IMR-90 (cell line): ENCODE measurements around the gene PLCH2. TPM values are rescaled to one million over a fixed set of nuclear protein-coding genes. Genes with fewer than 3 reads are reported as not detected.

Source experiments
- ATAC-seq: fragments of 200-7000 bp; cut with Tn5 transposase; 2 replicates; pipeline ENCODE4 v1.9.1; 2020; ENCODE audit warnings: low read depth, mild to moderate bottlenecking, moderate library complexity
- BruUV-seq: library from RNA; stranded (reverse); fragments of 400-500 nt; replicated peaks from 2 replicates; lab custom pipeline; 2021; lab: Mats Ljungman, UMichigan
- CTCF ChIA-PET: fragments of 300-600 bp; formaldehyde crosslinking; extraction: SDS; loops from one replicate; lab custom pipeline; 2021; ENCODE audit warnings: antibody characterized with exemption; lab: Yijun Ruan, JAX
- POLR2A ChIA-PET: fragments of 300-600 bp; sonication (Branson Sonifier 250); formaldehyde crosslinking; loops from one replicate; lab custom pipeline; 2022; ENCODE audit warnings: antibody characterized with exemption; ENCODE audit not compliant: unreplicated experiment; lab: Charles Lee
- DNase-seq: peaks from one replicate; pipeline ENCODE4 v3.0.0; 2013
- H2AFZ ChIP-seq: replicated peaks from 2 replicates; pipeline ENCODE3; 2013; ENCODE audit warnings: low read length, mild to moderate bottlenecking; ENCODE audit not compliant: poor library complexity
- H2AK5ac ChIP-seq: 2 replicates; pipeline ENCODE4 v1.6.1; 2013; ENCODE audit warnings: low read depth, low read length, inconsistent platforms
- H2AK9ac ChIP-seq: replicated peaks from 2 replicates; pipeline ENCODE3; 2013; ENCODE audit warnings: mild to moderate bottlenecking, low read depth, low read length, moderate library complexity; ENCODE audit not compliant: poor library complexity
- H2BK120ac ChIP-seq: 2 replicates; pipeline ENCODE4 v1.6.1; 2013; ENCODE audit warnings: low read depth, low read length, inconsistent platforms
- H2BK15ac ChIP-seq: 3 replicates; pipeline ENCODE4 v1.6.1; 2013; ENCODE audit warnings: low read depth, low read length, inconsistent platforms
- H2BK20ac ChIP-seq: 2 replicates; pipeline ENCODE4 v1.6.1; 2013; ENCODE audit warnings: low read depth, mild to moderate bottlenecking, inconsistent platforms, low read length, moderate library complexity
- H2BK5ac ChIP-seq: 2 replicates; pipeline ENCODE4 v1.6.1; 2013; ENCODE audit warnings: mild to moderate bottlenecking, low read depth, low read length, inconsistent platforms; ENCODE audit not compliant: poor library complexity, severe bottlenecking
- H3K14ac ChIP-seq: replicated peaks from 2 replicates; pipeline ENCODE4 v1.6.1; 2013; ENCODE audit warnings: low read depth, low read length, inconsistent platforms
- H3K18ac ChIP-seq: 2 replicates; pipeline ENCODE4 v1.6.1; 2013; ENCODE audit warnings: low read depth, low read length, control low read depth
- H3K23ac ChIP-seq: 2 replicates; pipeline ENCODE4 v1.6.1; 2013; ENCODE audit warnings: low read depth, low read length, inconsistent platforms
- H3K27ac ChIP-seq: 2 replicates; pipeline ENCODE4 v1.5.1; 2013; ENCODE audit warnings: mild to moderate bottlenecking, control low read depth, low read length; ENCODE audit not compliant: insufficient read depth
- H3K27me3 ChIP-seq: 2 replicates; pipeline ENCODE4 v1.6.1; 2013; ENCODE audit warnings: low read length; ENCODE audit not compliant: control insufficient read depth, insufficient read depth
- H3K36me3 ChIP-seq: 2 replicates; pipeline ENCODE4 v1.6.1; 2013; ENCODE audit warnings: low read length, mixed read lengths; ENCODE audit not compliant: control insufficient read depth, insufficient read depth
- H3K4ac ChIP-seq: 2 replicates; pipeline ENCODE4 v1.6.1; 2013; ENCODE audit warnings: low read depth, low read length, inconsistent platforms
- H3K4me1 ChIP-seq: 2 replicates; pipeline ENCODE4 v1.6.1; 2013; ENCODE audit warnings: low read length, mixed read lengths; ENCODE audit not compliant: control insufficient read depth, insufficient read depth
- H3K4me2 ChIP-seq: 2 replicates; pipeline ENCODE4 v1.6.1; 2013; ENCODE audit warnings: low read depth, mild to moderate bottlenecking, control low read depth, low read length, moderate library complexity
- H3K4me3 ChIP-seq: 2 replicates; pipeline ENCODE4 v1.5.1; 2013; ENCODE audit warnings: low read depth, mild to moderate bottlenecking, control low read depth, low read length, moderate library complexity; ENCODE audit not compliant: insufficient read depth
- H3K56ac ChIP-seq: 2 replicates; pipeline ENCODE4 v1.6.1; 2013; ENCODE audit warnings: low read length, inconsistent platforms; ENCODE audit not compliant: insufficient read depth; ENCODE audit errors: extremely low read depth
- H3K79me1 ChIP-seq, 2 experiments: 2 replicates each; pipeline ENCODE4 v1.6.1; 2013; ENCODE audit warnings: low read length in 2 of 2, inconsistent platforms in 1 of 2, low read depth in 1 of 2
- H3K9ac ChIP-seq: 2 replicates; pipeline ENCODE4 v1.6.1; 2013; ENCODE audit warnings: low read depth, low read length, control low read depth
- H3K9me1 ChIP-seq: 2 replicates; pipeline ENCODE4 v1.6.1; 2013; ENCODE audit warnings: low read length, inconsistent platforms; ENCODE audit not compliant: insufficient read depth
- H3K9me3 ChIP-seq: 2 replicates; pipeline ENCODE4 v1.6.1; 2013; ENCODE audit warnings: low read length; ENCODE audit not compliant: control insufficient read depth, insufficient read depth
- H4K20me1 ChIP-seq: 2 replicates; pipeline ENCODE4 v1.6.1; 2013; ENCODE audit warnings: low read length, inconsistent platforms; ENCODE audit not compliant: insufficient read depth
- H4K5ac ChIP-seq: 2 replicates; pipeline ENCODE4 v1.6.1; 2013; ENCODE audit warnings: mild to moderate bottlenecking, low read depth, low read length, control low read depth
- H4K8ac ChIP-seq, 2 experiments: 2 replicates each; pipeline ENCODE4 v1.6.1; 2013; ENCODE audit warnings: low read depth in 2 of 2, low read length in 2 of 2, control low read depth in 1 of 2, inconsistent platforms in 1 of 2
- H4K91ac ChIP-seq: 2 replicates; pipeline ENCODE4 v1.6.1; 2013; ENCODE audit warnings: low read depth, low read length, inconsistent platforms; ENCODE audit not compliant: insufficient read depth
- BHLHE40 ChIP-seq: fragments of 150-350 bp; IDR thresholded peaks from 2 replicates; pipeline ENCODE4 v1.6.1; 2016; ENCODE audit warnings: mild to moderate bottlenecking, low read depth, low read length
- CHD1 ChIP-seq: IDR thresholded peaks from 2 replicates; pipeline ENCODE4 v1.6.1; 2012; ENCODE audit warnings: low read depth, low read length, improper control_type of control experiment
- CTCF ChIP-seq: conservative IDR thresholded peaks from 2 replicates; pipeline ENCODE4 v1.5.1; 2012; ENCODE audit warnings: mild to moderate bottlenecking, low read depth, low read length, improper control_type of control experiment
- ELK1 ChIP-seq: fragments of 150-350 bp; IDR thresholded peaks from 2 replicates; pipeline ENCODE4 v1.6.1; 2016; ENCODE audit warnings: low read depth, mild to moderate bottlenecking, low read length, moderate library complexity, borderline replicate concordance
- FOS ChIP-seq: fragments of 150-350 bp; IDR thresholded peaks from 2 replicates; pipeline ENCODE4 v1.6.1; 2016; ENCODE audit warnings: low read depth, low read length
- MAFK ChIP-seq: IDR thresholded peaks from 2 replicates; pipeline ENCODE4 v1.6.1; 2012; ENCODE audit warnings: low read depth, low read length, improper control_type of control experiment
- MAZ ChIP-seq: IDR thresholded peaks from 2 replicates; pipeline ENCODE4 v1.6.1; 2012; ENCODE audit warnings: low read depth, mild to moderate bottlenecking, low read length, improper control_type of control experiment, moderate library complexity, borderline replicate concordance
- MXI1 ChIP-seq: IDR thresholded peaks from 2 replicates; pipeline ENCODE4 v1.6.1; 2012; ENCODE audit warnings: low read depth, mild to moderate bottlenecking, low read length, moderate library complexity, borderline replicate concordance
- NFE2L2 ChIP-seq: fragments of 150-350 bp; IDR thresholded peaks from 2 replicates; pipeline ENCODE4 v1.6.1; 2016; ENCODE audit warnings: low read depth, mild to moderate bottlenecking, low read length
- POLR2A ChIP-seq: IDR thresholded peaks from 2 replicates; pipeline ENCODE4 v1.6.1; 2012; ENCODE audit warnings: mild to moderate bottlenecking, low read depth, low read length
- RAD21 ChIP-seq: IDR thresholded peaks from 2 replicates; pipeline ENCODE4 v1.6.1; 2012; ENCODE audit warnings: low read length, improper control_type of control experiment
- RCOR1 ChIP-seq: IDR thresholded peaks from 2 replicates; pipeline ENCODE4 v1.6.1; 2012; ENCODE audit warnings: mild to moderate bottlenecking, low read length, improper control_type of control experiment; ENCODE audit not compliant: insufficient replicate concordance
- RFX5 ChIP-seq: IDR thresholded peaks from 2 replicates; pipeline ENCODE4 v1.8.0; 2012; ENCODE audit warnings: low read depth, mild to moderate bottlenecking, low read length, moderate library complexity
- SMC3 ChIP-seq: fragments of 150-350 bp; IDR thresholded peaks from 2 replicates; pipeline ENCODE4 v1.6.1; 2016; ENCODE audit warnings: low read depth, mild to moderate bottlenecking, antibody characterized with exemption, low read length, moderate library complexity
- WGBS, 2 experiments: methylation state at CpG; one replicate each; pipeline versions ENCODE4 v1.1.5 to v1.1.7; 2013; ENCODE audit warnings: missing lambda C conversion rate in 2 of 2; ENCODE audit not compliant: insufficient read length in 1 of 2; ENCODE audit errors: extremely low coverage in 2 of 2; 5-methylcytosine and 5-hydroxymethylcytosine counted together
- dilution Hi-C: fragments of 300-500 bp; cut with HindIII; formaldehyde crosslinking; loops from one replicate; pipeline ENCODE4 v1.14.3; 2018; ENCODE audit warnings: low sequenced_read_pairs; ENCODE audit not compliant: unreplicated experiment
- in situ Hi-C: fragments of 300-500 bp; cut with MboI; formaldehyde crosslinking; loops from 3 replicates; pipeline ENCODE4 v1.14.3; 2019; ENCODE audit warnings: low sequenced_read_pairs, inconsistent platforms, mixed read lengths
- intact Hi-C: fragments of 100-400 bp; cut with micrococcal nuclease; formaldehyde crosslinking; loops from 2 replicates; pipeline ENCODE4 v1.10.0; 2022
- polyA plus RNA-seq, 3 experiments: library from polyadenylated mRNA; depleted of rRNA; stranded (reverse); fragments of >200 nt; gene quantifications; 2 replicates each; pipeline ENCODE4 v1.2.3, GENCODE V29; 2012; ENCODE audit warnings: low replicate concordance in 1 of 3
- total RNA-seq: library from RNA; depleted of rRNA; stranded (reverse); fragments of >200 nt; gene quantifications from 2 replicates; pipeline ENCODE4 v1.2.3, GENCODE V29; 2012

PLCH2 gene
- total and polyA plus RNA-seq, 2 of the 4 experiments (the other 2 are of a cell fraction) = 0.18 to 1.9 TPM

GRCh38 chr1:2528611-2528965, 52.5 kb downstream of the PLCH2 start:
- in situ Hi-C loops = loop anchor here (25.0 kb wide), 1 partner anchor 341 kb away; the partner anchor contains the start of gene FAAP20

More at GRCh38 chr1:2528611-2528965, 52.5 kb downstream of the PLCH2 start:
- BruUV-seq = no TSS peak
- no peak for DNase-seq
- no peak for ATAC-seq
- Histone ChIP-seq H3K4ac (no peak overlapping the region), H4K5ac (no peak overlapping the region), H3K14ac (no peak overlapping the region), H3K9ac (no peak overlapping the region), H2BK15ac (no peak overlapping the region), H3K4me2 (no peak overlapping the region), H3K27ac (no peak overlapping the region), H2BK5ac (no peak overlapping the region), H2AK5ac (no peak overlapping the region), H3K23ac (no peak overlapping the region), H3K79me1 (peaks cover 0 to 21% of the 10 kb centered on the region in 2 experiments; a peak in 2 of 4 replicates), H2BK20ac (no peak overlapping the region), H4K8ac (no peak overlapping the region), H3K18ac (no peak overlapping the region), H3K9me3 (no peaks in the 10 kb centered on the region), H3K4me1 (peaks cover 20% of the 10 kb centered on the region), H2BK120ac (no peak overlapping the region), H3K56ac (no peak overlapping the region), H3K9me1 (peaks cover 6% of the 10 kb centered on the region; the same call in 1 of the 2 replicates), H2AK9ac (no peak overlapping the region), H4K91ac (no peak overlapping the region), H4K20me1 (peaks cover 25% of the 10 kb centered on the region), H3K36me3 (no peaks in the 10 kb centered on the region), H3K4me3 (no peak overlapping the region), H2AFZ (no peak overlapping the region), H3K27me3 (peaks cover 23% of the 10 kb centered on the region; the same call in 1 of the 2 replicates)
- CTCF ChIA-PET = interaction anchor here (0.6 kb wide), 1 partner anchor 13 kb away, joined by 8 read pairs; no protein-coding TSS in a partner anchor
- TF ChIP-seq BHLHE40 (no peak), RFX5 (no peak), RCOR1 (no peak), POLR2A (no peak), CHD1 (no peak), SMC3 (no peak), CTCF (no peak), FOS (no peak), NFE2L2 (no peak), MAZ (no peak), MAFK (no peak), ELK1 (no peak), RAD21 (no peak), MXI1 (no peak)
- 80% methylated on average over 5 of the region's 10 CpGs; no CpG with 5 or more reads in 1 of the 2 experiments for WGBS, 2 experiments
- POLR2A ChIA-PET = no interaction called here
- intact Hi-C loops (loop anchor here (5.0 kb wide), 1 partner anchor 116 kb away; the partner anchor contains the start of gene PEX10), dilution Hi-C loops (no loop called here)
